HG03521 (cell line): ENCODE measurements around the gene GALNT18.

Experiments
- ATAC-seq: cut with Tn5 transposase; IDR thresholded peaks from one replicate; pipeline ENCODE4 v1.9.1; 2021; ENCODE audit warnings: mild to moderate bottlenecking, moderate library complexity; ENCODE audit not compliant: unreplicated experiment

GALNT18 gene

GRCh38 chr11:11391169-11391568 is 230.6 kb downstream of the GALNT18 start:
- ATAC-seq = no peak

GRCh38 chr11:11390068-11390771 is 231.6 kb downstream of the GALNT18 start:
- no peak for ATAC-seq

- ATAC-seq = no peak
Observed at GRCh38 chr11:11389238-11389637, 232.6 kb downstream of the GALNT18 start.

- no peak for ATAC-seq
Observed at GRCh38 chr11:11387622-11388305, 234.0 kb downstream of the GALNT18 start.

GRCh38 chr11:11387207-11387606 is 234.6 kb downstream of the GALNT18 start:
- no peak for ATAC-seq

- ATAC-seq = no peak
Observed at GRCh38 chr11:11384829-11385228, 237.0 kb downstream of the GALNT18 start.

- ATAC-seq = no peak
Observed at GRCh38 chr11:11383995-11384394, 237.8 kb downstream of the GALNT18 start.

- ATAC-seq = no peak
Observed at GRCh38 chr11:11382858-11383532, 238.8 kb downstream of the GALNT18 start.

- no peak for ATAC-seq
Observed at GRCh38 chr11:11381471-11382105, 240.2 kb downstream of the GALNT18 start.

- ATAC-seq = no peak
Observed at GRCh38 chr11:11380883-11381282, 240.9 kb downstream of the GALNT18 start.

- no peak for ATAC-seq
Observed at GRCh38 chr11:11380340-11380739, 241.5 kb downstream of the GALNT18 start.

GRCh38 chr11:11379661-11380060 is 242.1 kb downstream of the GALNT18 start:
- ATAC-seq = no peak

GRCh38 chr11:11378184-11378940 is 243.4 kb downstream of the GALNT18 start:
- no peak for ATAC-seq

- no peak for ATAC-seq
Observed at GRCh38 chr11:11374358-11375148, 247.3 kb downstream of the GALNT18 start.

- no peak for ATAC-seq
Observed at GRCh38 chr11:11373934-11374333, 247.9 kb downstream of the GALNT18 start.

- no peak for ATAC-seq
Observed at GRCh38 chr11:11372461-11372860, 249.3 kb downstream of the GALNT18 start.

- no peak for ATAC-seq
Observed at GRCh38 chr11:11370962-11371303, 250.9 kb downstream of the GALNT18 start.

GRCh38 chr11:11370255-11370961 is 251.4 kb downstream of the GALNT18 start:
- ATAC-seq = no peak

GRCh38 chr11:11366793-11367192 is 255.0 kb downstream of the GALNT18 start:
- ATAC-seq = no peak
